Activated T-helper 9 cell treated with anti-CD3 and anti-CD28 coated beads, Interleukin-2, amount 50 U/mL, for 16 hours (primary cell): ENCODE measurements around the gene COPZ2.
A peak's percentile ranks its signal among the peaks of the same experiment; 100 is the strongest.
"Not testable (repeated sequence)": the region's sequence is repeated elsewhere in the genome, so short reads cannot be mapped to it uniquely, and the experiment has no call there.

ENCODE experiments used
- DNase-seq: peaks from one replicate; pipeline ENCODE4 v3.0.0-alpha.2; 2020; ENCODE audit warnings: low read depth

Gene COPZ2

GRCh38 chr17:48028736-48029135 lies 8.9 kb downstream of the COPZ2 start:
- DNase-seq = no peak

GRCh38 chr17:48027322-48027981 lies 10.1 kb downstream of the COPZ2 start:
- DNase-seq = no peak

- peak; percentile 56 for DNase-seq
Observed at GRCh38 chr17:48026502-48027321, 10.9 kb downstream of the COPZ2 start.

GRCh38 chr17:48025904-48026501 lies 11.6 kb downstream of the COPZ2 start:
- DNase-seq = no peak

- peak; percentile 97 for DNase-seq
Observed at GRCh38 chr17:48025040-48025903, 12.3 kb downstream of the COPZ2 start.

- DNase-seq = peak; percentile 16
Observed at GRCh38 chr17:48024149-48025039, 13.2 kb downstream of the COPZ2 start.

GRCh38 chr17:48023400-48024148 lies 14.0 kb downstream of the COPZ2 start:
- DNase-seq = peak; percentile 22

- no peak for DNase-seq
Observed at GRCh38 chr17:48022901-48023300, 14.7 kb downstream of the COPZ2 start.

- DNase-seq = no peak
Observed at GRCh38 chr17:48021934-48022333, 15.7 kb downstream of the COPZ2 start.

- not testable (repeated sequence) for DNase-seq
Observed at GRCh38 chr17:48017817-48018158, 19.8 kb downstream of the COPZ2 start.

GRCh38 chr17:48016112-48016511 lies 21.5 kb downstream of the COPZ2 start:
- DNase-seq = no peak

GRCh38 chr17:48014595-48015111 lies 22.9 kb downstream of the COPZ2 start:
- DNase-seq = no peak

GRCh38 chr17:48013876-48014594 lies 23.6 kb downstream of the COPZ2 start:
- DNase-seq = no peak

- DNase-seq = no peak
Observed at GRCh38 chr17:48012654-48013053, 24.9 kb downstream of the COPZ2 start.

- DNase-seq = peak; percentile 37
Observed at GRCh38 chr17:48012151-48012520, 25.5 kb downstream of the COPZ2 start.

- no peak for DNase-seq
Observed at GRCh38 chr17:48011405-48012150, 26.0 kb downstream of the COPZ2 start.

GRCh38 chr17:48010193-48010592 lies 27.4 kb downstream of the COPZ2 start:
- DNase-seq = no peak

- DNase-seq = no peak
Observed at GRCh38 chr17:48006936-48007709, 30.5 kb downstream of the COPZ2 start.
